ENCODE measurements around the gene APOC3. TPM values are rescaled to one million over a fixed set of nuclear protein-coding genes. Genes with fewer than 3 reads are reported as not detected.

APOC3 gene
- total and polyA plus RNA-seq, 4 donors, result 608 to 24,129 (median 9,307) TPM

GRCh38 chr11:116849060-116849459, 19.4 kb downstream of the APOC3 start:
- Histone ChIP-seq H3K9me3 (ENCODE audit: control insufficient read depth in 4 of 4, low read length in 3 of 4) (no peaks in the 10 kb centered on the region), H3K9ac (ENCODE audit: low read depth in 1 of 2, low read length in 2 of 2) (no peak overlapping the region), H3K4me1 (ENCODE audit: control insufficient read depth in 4 of 4, insufficient read depth in 4 of 4, low read length in 3 of 4) (peaks cover 9 to 18% (median 12%) of the 10 kb centered on the region in 4 donors), H3K4me3 (ENCODE audit: low read depth in 1 of 3, low read length in 3 of 3) (no peak overlapping the region), H3K27ac (ENCODE audit: low read depth in 1 of 2, low read length in 2 of 2) (no peak overlapping the region), H3K36me3 (ENCODE audit: control insufficient read depth in 4 of 4, insufficient read depth in 3 of 4, low read depth in 1 of 4, low read length in 3 of 4) (peaks cover 9 to 46% (median 23%) of the 10 kb centered on the region in 4 donors), H3K27me3 (ENCODE audit: control insufficient read depth in 4 of 4, insufficient read depth in 4 of 4, low read length in 3 of 4) (no peaks in the 10 kb centered on the region)
- WGBS, result 98% methylated on average over 12 of the region's 12 CpGs
- no peak for DNase-seq (ENCODE audit: low spot score)
- TF ChIP-seq TAF1 (conservative IDR thresholded peaks at IDR 0.05) (no peak), HNF4G (IDR thresholded peaks at IDR 0.05) (no peak), CTCF (IDR thresholded peaks at IDR 0.05; ENCODE audit: low read depth, low read length, missing input control) (no peak), EGR1 (IDR thresholded peaks at IDR 0.05; ENCODE audit: low read depth in 2 of 2) (no peak), ATF3 (IDR thresholded peaks at IDR 0.05) (no peak), RAD21 (IDR thresholded peaks at IDR 0.05) (no peak), JUND (IDR thresholded peaks at IDR 0.05) (no peak), RXRA (IDR thresholded peaks at IDR 0.05) (no peak), HNF4A (conservative IDR thresholded peaks at IDR 0.05) (no peak)

GRCh38 chr11:116849486-116849885, 19.8 kb downstream of the APOC3 start:
- TF ChIP-seq FOXA1 (IDR thresholded peaks at IDR 0.05) (no peak), RXRA (IDR thresholded peaks at IDR 0.05) (no peak), TAF1 (conservative IDR thresholded peaks at IDR 0.05) (no peak), SP1 (IDR thresholded peaks at IDR 0.05) (no peak), CTCF (IDR thresholded peaks at IDR 0.05; ENCODE audit: low read depth, low read length, missing input control) (no peak), GABPA (IDR thresholded peaks at IDR 0.05 in 1 of 2, conservative IDR thresholded peaks at IDR 0.05 in 1 of 2) (no peak), EGR1 (IDR thresholded peaks at IDR 0.05; ENCODE audit: low read depth in 2 of 2) (no peak), ZBTB33 (IDR thresholded peaks at IDR 0.05) (no peak), RAD21 (IDR thresholded peaks at IDR 0.05) (no peak)
- peaks cover 9 to 45% (median 24%) of the 10 kb centered on the region in 4 donors for H3K36me3 ChIP-seq (ENCODE audit: control insufficient read depth in 4 of 4, insufficient read depth in 3 of 4, low read depth in 1 of 4, low read length in 3 of 4)
- 94% methylated on average over 6 of the region's 6 CpGs for WGBS

More at GRCh38 chr11:116849486-116849885, 19.8 kb downstream of the APOC3 start:
- DNase-seq (ENCODE audit: low spot score), result no peak
- Histone ChIP-seq H3K4me1 (ENCODE audit: control insufficient read depth in 4 of 4, insufficient read depth in 4 of 4, low read length in 3 of 4) (peaks cover 9 to 18% (median 12%) of the 10 kb centered on the region in 4 donors), H3K4me3 (ENCODE audit: low read depth in 1 of 3, low read length in 3 of 3) (no peak overlapping the region), H3K27ac (ENCODE audit: low read depth in 1 of 2, low read length in 2 of 2) (no peak overlapping the region), H3K9ac (ENCODE audit: low read depth in 1 of 2, low read length in 2 of 2) (no peak overlapping the region), H3K9me3 (ENCODE audit: control insufficient read depth in 4 of 4, low read length in 3 of 4) (no peaks in the 10 kb centered on the region), H3K27me3 (ENCODE audit: control insufficient read depth in 4 of 4, insufficient read depth in 4 of 4, low read length in 3 of 4) (no peaks in the 10 kb centered on the region)

All from liver (tissue), 9 donors.